ENCODE measurements around the gene IRAK3.

Gene IRAK3

GRCh38 chr12:66188584-66189485, at the start of gene IRAK3:
Gene IRAK3, plus strand, starts transcription at chr12:66189214. Its CDS starts 86 bp downstream, at chr12:66189300.
- DNase-seq (ENCODE audit: low read depth in 2 of 2): peak in 1 of 2 donors; percentile 7

GRCh38 chr12:66139328-66139727, 49.7 kb upstream of the IRAK3 start:
- no peak for DNase-seq (ENCODE audit: low read depth in 2 of 2)

- no peak for DNase-seq (ENCODE audit: low read depth in 2 of 2)
Measured at GRCh38 chr12:66140731-66141130, 48.3 kb upstream of the IRAK3 start.

GRCh38 chr12:66141299-66141698, 47.7 kb upstream of the IRAK3 start:
- no peak for DNase-seq (ENCODE audit: low read depth in 2 of 2)

- no peak for DNase-seq (ENCODE audit: low read depth in 2 of 2)
Measured at GRCh38 chr12:66142826-66143225, 46.2 kb upstream of the IRAK3 start.

GRCh38 chr12:66143868-66144267, 45.1 kb upstream of the IRAK3 start:
- DNase-seq (ENCODE audit: low read depth in 2 of 2): no peak

- no peak for DNase-seq (ENCODE audit: low read depth in 2 of 2)
Measured at GRCh38 chr12:66144791-66145754, 43.9 kb upstream of the IRAK3 start.

- no peak for DNase-seq (ENCODE audit: low read depth in 2 of 2)
Measured at GRCh38 chr12:66149702-66150398, 39.2 kb upstream of the IRAK3 start.

- no peak for DNase-seq (ENCODE audit: low read depth in 2 of 2)
Measured at GRCh38 chr12:66152732-66153131, 36.3 kb upstream of the IRAK3 start.

GRCh38 chr12:66154776-66155175, 34.2 kb upstream of the IRAK3 start:
- no peak for DNase-seq (ENCODE audit: low read depth in 2 of 2)

- no peak for DNase-seq (ENCODE audit: low read depth in 2 of 2)
Measured at GRCh38 chr12:66156654-66157053, 32.4 kb upstream of the IRAK3 start.

- DNase-seq (ENCODE audit: low read depth in 2 of 2): no peak
Measured at GRCh38 chr12:66159123-66159522, 29.9 kb upstream of the IRAK3 start.

GRCh38 chr12:66160704-66161103, 28.3 kb upstream of the IRAK3 start:
- DNase-seq (ENCODE audit: low read depth in 2 of 2): no peak

- no peak for DNase-seq (ENCODE audit: low read depth in 2 of 2)
Measured at GRCh38 chr12:66162701-66163100, 26.3 kb upstream of the IRAK3 start.

GRCh38 chr12:66163289-66163688, 25.7 kb upstream of the IRAK3 start:
- no peak for DNase-seq (ENCODE audit: low read depth in 2 of 2)

- no peak for DNase-seq (ENCODE audit: low read depth in 2 of 2)
Measured at GRCh38 chr12:66164349-66164821, 24.6 kb upstream of the IRAK3 start.

- DNase-seq (ENCODE audit: low read depth in 2 of 2): no peak
Measured at GRCh38 chr12:66165141-66165540, 23.9 kb upstream of the IRAK3 start.

- DNase-seq (ENCODE audit: low read depth in 2 of 2): no peak
Measured at GRCh38 chr12:66166561-66166960, 22.5 kb upstream of the IRAK3 start.

GRCh38 chr12:66168410-66168809, 20.6 kb upstream of the IRAK3 start:
- no peak for DNase-seq (ENCODE audit: low read depth in 2 of 2)

- peak; percentile 74 to 78 for DNase-seq (ENCODE audit: low read depth in 2 of 2)
Measured at GRCh38 chr12:66169221-66170170, 19.5 kb upstream of the IRAK3 start, which contains the start of gene TMBIM4. Gene TMBIM4, minus strand, starts transcription at chr12:66169996. Its CDS starts 45 bp downstream, at chr12:66169951.
